Heart right ventricle (tissue), 16 donors: ENCODE data around the gene TBL2. TPM values are rescaled to one million over a fixed set of nuclear protein-coding genes. Genes with fewer than 3 reads are reported as not detected.
"Not testable (repeated sequence)": the region's sequence is repeated elsewhere in the genome, so short reads cannot be mapped to it uniquely, and the experiment has no call there.

Experiments
- ATAC-seq, 8 donors: fragments of 200-7000 bp; cut with Tn5 transposase; one replicate each; pipeline ENCODE4 v1.9.1; 2020; ENCODE audit warnings: mild to moderate bottlenecking in 8 of 8, moderate library complexity in 8 of 8, moderate number of reproducible peaks in 1 of 8
- DNase-seq, 2 donors: peaks; one replicate each; pipeline ENCODE4 v3.0.0-alpha.2; 2020
- H3K27ac ChIP-seq, 10 donors: fragments of 200-600 bp; sonication (generic) in 2 of 10; one replicate each; pipeline versions ENCODE4 v1.5.0 to v1.8.0; 2020 to 2022; ENCODE audit warnings: mild to moderate bottlenecking in 3 of 10
- H3K27me3 ChIP-seq, 7 donors: fragments of 200-600 bp; one replicate each; pipeline ENCODE4 v1.8.0; 2021 to 2022; ENCODE audit warnings: mild to moderate bottlenecking in 2 of 7
- H3K36me3 ChIP-seq, 9 donors: fragments of 200-600 bp; sonication (generic) in 1 of 9; one replicate each; pipeline versions ENCODE4 v1.5.0 to v1.8.0; 2020 to 2022; ENCODE audit warnings: mild to moderate bottlenecking in 2 of 9
- H3K4me1 ChIP-seq, 9 donors: fragments of 200-600 bp; sonication (generic) in 1 of 9; one replicate each; pipeline versions ENCODE4 v1.5.0 to v1.8.0; 2020 to 2022; ENCODE audit warnings: mild to moderate bottlenecking in 4 of 9
- H3K4me3 ChIP-seq, 10 donors: fragments of 200-600 bp; sonication (generic) in 2 of 10; one replicate each; pipeline versions ENCODE4 v1.5.0 to v1.8.0; 2020 to 2022; ENCODE audit warnings: mild to moderate bottlenecking in 7 of 10, moderate library complexity in 2 of 10
- H3K9me3 ChIP-seq, 11 donors: fragments of 200-600 bp in 10 of 11; sonication (generic) in 2 of 11; one replicate each; pipeline versions ENCODE4 v1.5.0 to v1.8.0; 2013 to 2022; ENCODE audit warnings: mild to moderate bottlenecking in 2 of 11, control low read depth in 1 of 11, moderate library complexity in 1 of 11
- CTCF ChIP-seq, 9 donors: fragments of 200-600 bp; sonication (generic) in 2 of 9; IDR thresholded peaks; one replicate each; pipeline versions ENCODE4 v1.5.0 to v1.8.0; 2021 to 2022; ENCODE audit warnings: antibody characterized with exemption in 9 of 9, mild to moderate bottlenecking in 5 of 9, moderate library complexity in 1 of 9
- WGBS, 2 donors: extraction: QIAGEN DNeasy Blood & Tissue Kit; methylation state at CpG; one replicate each; pipeline ENCODE4 v1.1.7; 2013; ENCODE audit warnings: inconsistent platforms in 1 of 2; 5-methylcytosine and 5-hydroxymethylcytosine counted together
- intact Hi-C, 10 donors: fragments of 100-400 bp; cut with DNase I; formaldehyde crosslinking; loops; one replicate each; pipeline versions ENCODE4 v1.11.1 to v1.14.2; 2022
- polyA plus RNA-seq, 2 donors: library from polyadenylated mRNA; stranded (reverse); fragments of 200-250 nt; gene quantifications; one replicate each; pipeline ENCODE4 v1.2.3, GENCODE V29; 2013
- total RNA-seq, 10 donors: library from RNA; stranded (reverse); fragmentation: NEBNext Ultra II Directional in 3 of 10; extraction: Animal tissue kit (Norgen Biotek cat#: 25700) in 3 of 10; gene quantifications; one replicate each; pipeline versions ENCODE4 v1.2.1 to v1.2.4, GENCODE V29; 2021 to 2023
- donor health status: Arrhythmogenic right ventricular cardiomyopathy.
- donor health status: ischemic (EF 13 %, LVEDD 7.1; RV severe dilation, severe dysfunction).
- donor health status: healthy with polysubstance abuse.
- donor health status: DM: no; HTN: yes; CAD: no.
- donor health status: DM: no; HTN: no; CAD: no.
- donor health status: ischemic (EF 25% LVEDD 6.9; RV normal size, moderate dysfunction).
- donor health status: ischemic (EF 25% LVEDD 5.7; RV mildly dilated, moderate dysfunction).
- donor health status: healthy.
- donor health status: DM: yes; HTN: yes; CAD: no.
- donor health status: Ischemic cardiomyopathy.
- donor health status: ischemic (EF 35%, LVEDD 5.7; RV mildly dilated, moderate dysfunction).
- donor health status: nonischemic (EF 11% LVEDD 7.7; RV severe dilation, severe dysfunction).
- donor health status: DM: yes; HTN: yes; CAD: no.
- donor health status: PGD.
- donor health status: ischemic (EF 29% LVEDD 5.4; RV normal size, mild dysfunction).
- donor health status: nonischemic (EF 23%, LVEDD 6.1; RV moderate dilation, normal function).

The TBL2 gene
- total and polyA plus RNA-seq, 12 donors: 6.9 to 22.1 (median 10.4) TPM

- Histone ChIP-seq H3K27ac (no peak overlapping the region), H3K4me1 (peaks cover 0 to 22% (median 20%) of the 10 kb centered on the region in 9 donors), H3K36me3 (no peaks in the 10 kb centered on the region), H3K4me3 (no peak overlapping the region), H3K9me3 (no peaks in the 10 kb centered on the region), H3K27me3 (peaks cover 8 to 61% (median 51%) of the 10 kb centered on the region in 7 donors)
- DNase-seq: no peak
- no peak for TF ChIP-seq CTCF (IDR thresholded peaks at IDR 0.05)
- ATAC-seq: no peak
- intact Hi-C loops: no loop called here
- 57 to 61% methylated on average over 7 of the region's 7 CpGs for WGBS, 2 donors
Observed at GRCh38 chr7:73621168-73622063, 43.0 kb upstream of the TBL2 start.

GRCh38 chr7:73619394-73619793 lies 41.0 kb upstream of the TBL2 start:
- not testable (repeated sequence) for H3K9me3 ChIP-seq, H3K27ac ChIP-seq, DNase-seq, H3K4me3 ChIP-seq, ATAC-seq, H3K36me3 ChIP-seq
- WGBS, 2 donors: 82 to 85% methylated on average over 11 of the region's 11 CpGs
- Histone ChIP-seq H3K27me3 (peaks cover 8 to 56% (median 42%) of the 10 kb centered on the region in 7 donors), H3K4me1 (peaks cover 0 to 20% (median 18%) of the 10 kb centered on the region in 9 donors)
- intact Hi-C loops: loop anchor here in 2 of 10 donors (5.0 to 10.0 kb wide), 2 partner anchors 233 to 235 kb away; no protein-coding TSS in a partner anchor

GRCh38 chr7:73618538-73618937 lies 40.2 kb upstream of the TBL2 start:
- DNase-seq (no peak), ATAC-seq (no peak)
- no peaks in the 10 kb centered on the region for H3K9me3 ChIP-seq
- no peak overlapping the region for H3K4me3 ChIP-seq
- peaks cover 0 to 11% (median 10%) of the 10 kb centered on the region in 9 donors for H3K4me1 ChIP-seq
- whole genome bisulfite sequencing, 2 donors: 52 to 58% methylated on average over 4 of the region's 4 CpGs
- TF ChIP-seq CTCF (IDR thresholded peaks at IDR 0.05): no peak
- intact Hi-C loops: loop anchor here in 2 of 10 donors (5.0 to 10.0 kb wide), 2 partner anchors 234 to 236 kb away; no protein-coding TSS in a partner anchor
- peaks cover 3 to 56% (median 42%) of the 10 kb centered on the region in 7 donors for H3K27me3 ChIP-seq
- H3K27ac ChIP-seq: no peak overlapping the region
- H3K36me3 ChIP-seq: no peaks in the 10 kb centered on the region

GRCh38 chr7:73617520-73617919 lies 39.1 kb upstream of the TBL2 start:
- H3K4me1 ChIP-seq, H3K4me3 ChIP-seq, H3K36me3 ChIP-seq, DNase-seq, ATAC-seq, H3K27ac ChIP-seq, H3K9me3 ChIP-seq: not testable (repeated sequence)
- intact Hi-C loops: loop anchor here in 2 of 10 donors (5.0 to 10.0 kb wide), 2 partner anchors 235 to 237 kb away; no protein-coding TSS in a partner anchor
- 94% methylated on average over 9 of the region's 9 CpGs for WGBS, 2 donors
- peaks cover 0 to 53% (median 38%) of the 10 kb centered on the region in 7 donors for H3K27me3 ChIP-seq

GRCh38 chr7:73615886-73616285 lies 37.5 kb upstream of the TBL2 start:
- H3K27me3 ChIP-seq: peaks cover 0 to 54% (median 25%) of the 10 kb centered on the region in 7 donors
- ATAC-seq: peak in 2 of 8 donors; percentile 5 to 31
- intact Hi-C loops: loop anchor here in 2 of 10 donors (5.0 to 10.0 kb wide), 2 partner anchors 236 to 239 kb away; no protein-coding TSS in a partner anchor

GRCh38 chr7:73614937-73615336 lies 36.6 kb upstream of the TBL2 start:
- intact Hi-C loops: loop anchor here in 2 of 10 donors (5.0 to 10.0 kb wide), 2 partner anchors 237 to 240 kb away; no protein-coding TSS in a partner anchor
- H3K4me3 ChIP-seq, DNase-seq, H3K27ac ChIP-seq, ATAC-seq, H3K4me1 ChIP-seq, H3K9me3 ChIP-seq, H3K36me3 ChIP-seq: not testable (repeated sequence)
- peaks cover 0 to 48% (median 25%) of the 10 kb centered on the region in 7 donors for H3K27me3 ChIP-seq
- WGBS, 2 donors: 82% methylated on average over 10 of the region's 10 CpGs

More at GRCh38 chr7:73615886-73616285, 37.5 kb upstream of the TBL2 start:
- Histone ChIP-seq H3K4me1 (peaks cover 0 to 3% (median 0%) of the 10 kb centered on the region in 9 donors), H3K4me3 (no peak overlapping the region), H3K9me3 (no peaks in the 10 kb centered on the region), H3K27ac (no peak overlapping the region), H3K36me3 (no peaks in the 10 kb centered on the region)
- no peak for DNase-seq
- 55 to 59% methylated on average over 4 of the region's 4 CpGs for WGBS, 2 donors
- TF ChIP-seq CTCF (IDR thresholded peaks at IDR 0.05): no peak
